WTC11 (cell line): ENCODE measurements around the gene COBL.

Experiments
- AFF4 ChIP-seq: sonication (generic); formaldehyde crosslinking; IDR thresholded peaks from 2 replicates; pipeline ENCODE4 v1.8.1; 2023; ENCODE audit warnings: mild to moderate bottlenecking, missing genetic modification reagents, borderline replicate concordance
- NR3C1 ChIP-seq: sonication (generic); formaldehyde crosslinking; conservative IDR thresholded peaks from 2 replicates; pipeline ENCODE4 v1.8.1; 2023; ENCODE audit warnings: low read depth, mild to moderate bottlenecking, missing genetic modification reagents
- PRRX2 ChIP-seq: fragments of 250-450 bp; sonication (Bioruptor Pico); IDR thresholded peaks from 2 replicates; pipeline ENCODE4 v1.8.0; 2021; ENCODE audit warnings: mild to moderate bottlenecking

- TF ChIP-seq AFF4 (no peak), NR3C1 (CRISPR knock-in tag) (no peak), PRRX2 (no peak)
These were observed 192.3 kb downstream of the COBL start for GRCh38 chr7:51124321-51124720.
